WTC11 (cell line): ENCODE measurements around the gene CCBE1. TPM values are rescaled to one million over a fixed set of nuclear protein-coding genes. Genes with fewer than 3 reads are reported as not detected.

Source experiments
- ATAC-seq: fragments of 200-7000 bp; cut with Tn5 transposase; 2 replicates; pipeline ENCODE4 v1.10.0; 2021; ENCODE audit warnings: mild to moderate bottlenecking, moderate library complexity
- CTCF ChIA-PET: fragments of 300-600 bp; sonication (Branson Sonifier 250); formaldehyde crosslinking; loops from one replicate; lab custom pipeline; 2021; ENCODE audit warnings: antibody characterized with exemption; lab: Charles Lee
- POLR2A ChIA-PET: fragments of 350-600 bp; sonication (Branson Sonifier 250); formaldehyde crosslinking; loops from one replicate; lab custom pipeline; 2021; ENCODE audit warnings: antibody characterized with exemption; lab: Charles Lee
- DNase-seq: peaks from one replicate; pipeline ENCODE4 v3.0.0; 2021; ENCODE audit warnings: low spot score
- H3K27ac Mint-ChIP-seq: 2 replicates; pipeline ENCODE4 v1.8.0; 2021; ENCODE audit warnings: mixed read lengths
- H3K27me3 Mint-ChIP-seq: 2 replicates; pipeline ENCODE4 v1.8.0; 2021; ENCODE audit warnings: low read depth, mild to moderate bottlenecking, moderate library complexity, mixed read lengths
- H3K36me3 Mint-ChIP-seq: 2 replicates; pipeline ENCODE4 v1.8.0; 2021; ENCODE audit warnings: mixed read lengths
- H3K4me1 Mint-ChIP-seq: 2 replicates; pipeline ENCODE4 v1.8.0; 2022; ENCODE audit warnings: mixed read lengths
- H3K4me3 Mint-ChIP-seq: 2 replicates; pipeline ENCODE4 v1.8.0; 2021; ENCODE audit warnings: mild to moderate bottlenecking, moderate library complexity, mixed read lengths
- H3K9me3 Mint-ChIP-seq: 2 replicates; pipeline ENCODE4 v1.8.0; 2021; ENCODE audit warnings: mixed read lengths
- AFF4 ChIP-seq: sonication (generic); formaldehyde crosslinking; IDR thresholded peaks from 2 replicates; pipeline ENCODE4 v1.8.1; 2023; ENCODE audit warnings: mild to moderate bottlenecking, missing genetic modification reagents, borderline replicate concordance
- ATF2 ChIP-seq: sonication (generic); formaldehyde crosslinking; IDR thresholded peaks from 2 replicates; pipeline ENCODE4 v1.8.1; 2022; ENCODE audit warnings: low read depth, missing genetic modification reagents, borderline replicate concordance
- CDX4 ChIP-seq: fragments of 250-450 bp; sonication (Bioruptor Pico); IDR thresholded peaks from 2 replicates; pipeline ENCODE4 v1.9.0; 2021; ENCODE audit warnings: moderate library complexity, mild to moderate bottlenecking, inconsistent platforms, borderline replicate concordance
- CTCF ChIP-seq: fragments of 200-600 bp; IDR thresholded peaks from 2 replicates; pipeline ENCODE4 v1.8.0; 2022; ENCODE audit warnings: antibody characterized with exemption
- E2F5 ChIP-seq: sonication (generic); formaldehyde crosslinking; IDR thresholded peaks from 2 replicates; pipeline ENCODE4 v1.8.1; 2022; ENCODE audit warnings: mild to moderate bottlenecking, moderate library complexity, missing genetic modification reagents
- ESRRA ChIP-seq: sonication (generic); formaldehyde crosslinking; IDR thresholded peaks from 2 replicates; pipeline ENCODE4 v1.8.1; 2022; ENCODE audit warnings: mild to moderate bottlenecking, missing genetic modification reagents, borderline replicate concordance
- ETV6 ChIP-seq: sonication (generic); formaldehyde crosslinking; IDR thresholded peaks from 2 replicates; pipeline ENCODE4 v1.8.1; 2022; ENCODE audit warnings: mild to moderate bottlenecking, missing genetic modification reagents
- FOXK1 ChIP-seq: sonication (generic); formaldehyde crosslinking; IDR thresholded peaks from 2 replicates; pipeline ENCODE4 v1.8.0; 2022; ENCODE audit warnings: mild to moderate bottlenecking, moderate library complexity, missing genetic modification reagents
- FOXP4 ChIP-seq: sonication (generic); formaldehyde crosslinking; IDR thresholded peaks from 2 replicates; pipeline ENCODE4 v1.8.0; 2022; ENCODE audit warnings: mild to moderate bottlenecking, missing genetic modification reagents
- GTF2I ChIP-seq: fragments of 250-450 bp; sonication (Bioruptor Pico); conservative IDR thresholded peaks from 2 replicates; pipeline ENCODE4 v1.4.0; 2021; ENCODE audit warnings: mild to moderate bottlenecking
- NR3C1 ChIP-seq: sonication (generic); formaldehyde crosslinking; conservative IDR thresholded peaks from 2 replicates; pipeline ENCODE4 v1.8.1; 2023; ENCODE audit warnings: low read depth, mild to moderate bottlenecking, missing genetic modification reagents
- SMAD4 ChIP-seq: sonication (generic); formaldehyde crosslinking; IDR thresholded peaks from 2 replicates; pipeline ENCODE4 v1.8.0; 2022; ENCODE audit warnings: mild to moderate bottlenecking, missing genetic modification reagents
- TEAD1 ChIP-seq: sonication (generic); formaldehyde crosslinking; IDR thresholded peaks from 2 replicates; pipeline ENCODE4 v1.8.0; 2022; ENCODE audit warnings: mild to moderate bottlenecking, missing genetic modification reagents
- ZNF232 ChIP-seq: sonication (generic); formaldehyde crosslinking; IDR thresholded peaks from 2 replicates; pipeline ENCODE4 v1.8.0; 2022; ENCODE audit warnings: mild to moderate bottlenecking, missing genetic modification reagents
- ZNF317 ChIP-seq: sonication (generic); formaldehyde crosslinking; IDR thresholded peaks from 2 replicates; pipeline ENCODE4 v1.8.1; 2023; ENCODE audit warnings: low read depth, mild to moderate bottlenecking, moderate library complexity, missing genetic modification reagents, borderline replicate concordance
- ZNF416 ChIP-seq: fragments of 250-450 bp; sonication (Bioruptor Pico); IDR thresholded peaks from 2 replicates; pipeline ENCODE4 v1.9.0; 2021; ENCODE audit warnings: mild to moderate bottlenecking, inconsistent platforms
- ZNF425 ChIP-seq: fragments of 250-450 bp; sonication (Bioruptor Pico); conservative IDR thresholded peaks from 2 replicates; pipeline ENCODE4 v1.9.0; 2021; ENCODE audit warnings: mild to moderate bottlenecking
- total RNA-seq: library from RNA; stranded (reverse); gene quantifications from 3 replicates; pipeline ENCODE4 v1.2.3, GENCODE V29; 2021

CCBE1 gene
- total RNA-seq, 1 experiment from 2014 or later = 9.7 TPM

GRCh38 chr18:59633317-59633716 lies 63.9 kb downstream of the CCBE1 start:
- TF ChIP-seq ZNF317 (CRISPR knock-in tag) = no peak
- H3K4me1 Mint-ChIP-seq = peaks cover 27% of the 10 kb centered on the region
- H3K9me3 Mint-ChIP-seq = no peaks in the 10 kb centered on the region
- peak overlapping the region; percentile 19 for H3K27ac Mint-ChIP-seq
- CTCF ChIA-PET = interaction anchor here (0.7 to 6.6 kb wide), 5 partner anchors 13 to 189 kb away, joined by 3 to 140 read pairs (median 20); partner anchors contain the start of gene CCBE1
- H3K36me3 Mint-ChIP-seq = no peaks in the 10 kb centered on the region
- H3K4me3 Mint-ChIP-seq = no peak overlapping the region
- POLR2A ChIA-PET = no interaction called here
- DNase-seq = no peak
- ATAC-seq = no peak
- H3K27me3 Mint-ChIP-seq = no peaks in the 10 kb centered on the region

GRCh38 chr18:59631583-59632181 lies 65.5 kb downstream of the CCBE1 start:
- H3K27me3 Mint-ChIP-seq = no peaks in the 10 kb centered on the region
- H3K4me3 Mint-ChIP-seq = no peak overlapping the region
- peaks cover 23% of the 10 kb centered on the region for H3K4me1 Mint-ChIP-seq
- ChIA-PET POLR2A (no interaction called here), CTCF (interaction anchor here (0.6 to 6.6 kb wide), 42 partner anchors 9 to 422 kb away, joined by 3 to 140 read pairs (median 4); partner anchors contain the start of gene CCBE1)
- TF ChIP-seq CTCF = peak; percentile 59
- no peak for TF ChIP-seq FOXP4 (CRISPR knock-in tag)
- peak; percentile 78 for ATAC-seq
- H3K27ac Mint-ChIP-seq = no peak overlapping the region
- no peaks in the 10 kb centered on the region for H3K36me3 Mint-ChIP-seq
- no peaks in the 10 kb centered on the region for H3K9me3 Mint-ChIP-seq
- DNase-seq = peak; percentile 51

GRCh38 chr18:59629894-59630293 lies 67.3 kb downstream of the CCBE1 start:
- ChIA-PET POLR2A (no interaction called here), CTCF (interaction anchor here (1.0 to 6.6 kb wide), 3 partner anchors 67 to 193 kb away, joined by 3 to 140 read pairs (median 94); partner anchors contain the start of gene CCBE1)
- DNase-seq (no peak), ATAC-seq (no peak)
- H3K36me3 Mint-ChIP-seq = no peaks in the 10 kb centered on the region
- H3K9me3 Mint-ChIP-seq = no peaks in the 10 kb centered on the region
- H3K27me3 Mint-ChIP-seq = no peaks in the 10 kb centered on the region
- H3K27ac Mint-ChIP-seq = no peak overlapping the region
- H3K4me1 Mint-ChIP-seq = peaks cover 17% of the 10 kb centered on the region
- H3K4me3 Mint-ChIP-seq = no peak overlapping the region
- TF ChIP-seq E2F5 (CRISPR knock-in tag) (no peak), SMAD4 (CRISPR knock-in tag) (no peak), CDX4 (CRISPR knock-in tag) (no peak), TEAD1 (CRISPR knock-in tag) (no peak), ETV6 (no peak), NR3C1 (CRISPR knock-in tag) (no peak), ZNF416 (no peak), ZNF425 (no peak), GTF2I (no peak), ATF2 (CRISPR knock-in tag) (no peak), AFF4 (CRISPR knock-in tag) (no peak), ESRRA (CRISPR knock-in tag) (no peak), FOXK1 (CRISPR knock-in tag) (no peak), ZNF232 (CRISPR knock-in tag) (no peak)
